B cell (primary cell): ENCODE results near the gene NIPBL.

ENCODE experiments used
- CTCF ChIP-seq: fragments of 200-600 bp; IDR thresholded peaks from one replicate; pipeline ENCODE4 v1.8.0; 2022; ENCODE audit warnings: antibody characterized with exemption, mild to moderate bottlenecking
- EZH2 ChIP-seq: IDR thresholded peaks from 2 replicates; pipeline ENCODE4 v1.6.1; 2012; ENCODE audit warnings: borderline replicate concordance, low read depth, mild to moderate bottlenecking, moderate library complexity, low read length; ENCODE audit not compliant: insufficient read depth, poor library complexity, severe bottlenecking

- TF ChIP-seq CTCF (no peak), EZH2 (no peak)
Observed at GRCh38 chr5:37090781-37091180, 214.2 kb downstream of the NIPBL start.
